Measurements from ENCODE around the gene NPTX2.
A peak's percentile ranks its signal among the peaks of the same experiment; 100 is the strongest.
"Not testable (repeated sequence)": the region's sequence is repeated elsewhere in the genome, so short reads cannot be mapped to it uniquely, and the experiment has no call there.

The NPTX2 gene, protein sequence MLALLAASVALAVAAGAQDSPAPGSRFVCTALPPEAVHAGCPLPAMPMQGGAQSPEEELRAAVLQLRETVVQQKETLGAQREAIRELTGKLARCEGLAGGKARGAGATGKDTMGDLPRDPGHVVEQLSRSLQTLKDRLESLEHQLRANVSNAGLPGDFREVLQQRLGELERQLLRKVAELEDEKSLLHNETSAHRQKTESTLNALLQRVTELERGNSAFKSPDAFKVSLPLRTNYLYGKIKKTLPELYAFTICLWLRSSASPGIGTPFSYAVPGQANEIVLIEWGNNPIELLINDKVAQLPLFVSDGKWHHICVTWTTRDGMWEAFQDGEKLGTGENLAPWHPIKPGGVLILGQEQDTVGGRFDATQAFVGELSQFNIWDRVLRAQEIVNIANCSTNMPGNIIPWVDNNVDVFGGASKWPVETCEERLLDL

DNA sequence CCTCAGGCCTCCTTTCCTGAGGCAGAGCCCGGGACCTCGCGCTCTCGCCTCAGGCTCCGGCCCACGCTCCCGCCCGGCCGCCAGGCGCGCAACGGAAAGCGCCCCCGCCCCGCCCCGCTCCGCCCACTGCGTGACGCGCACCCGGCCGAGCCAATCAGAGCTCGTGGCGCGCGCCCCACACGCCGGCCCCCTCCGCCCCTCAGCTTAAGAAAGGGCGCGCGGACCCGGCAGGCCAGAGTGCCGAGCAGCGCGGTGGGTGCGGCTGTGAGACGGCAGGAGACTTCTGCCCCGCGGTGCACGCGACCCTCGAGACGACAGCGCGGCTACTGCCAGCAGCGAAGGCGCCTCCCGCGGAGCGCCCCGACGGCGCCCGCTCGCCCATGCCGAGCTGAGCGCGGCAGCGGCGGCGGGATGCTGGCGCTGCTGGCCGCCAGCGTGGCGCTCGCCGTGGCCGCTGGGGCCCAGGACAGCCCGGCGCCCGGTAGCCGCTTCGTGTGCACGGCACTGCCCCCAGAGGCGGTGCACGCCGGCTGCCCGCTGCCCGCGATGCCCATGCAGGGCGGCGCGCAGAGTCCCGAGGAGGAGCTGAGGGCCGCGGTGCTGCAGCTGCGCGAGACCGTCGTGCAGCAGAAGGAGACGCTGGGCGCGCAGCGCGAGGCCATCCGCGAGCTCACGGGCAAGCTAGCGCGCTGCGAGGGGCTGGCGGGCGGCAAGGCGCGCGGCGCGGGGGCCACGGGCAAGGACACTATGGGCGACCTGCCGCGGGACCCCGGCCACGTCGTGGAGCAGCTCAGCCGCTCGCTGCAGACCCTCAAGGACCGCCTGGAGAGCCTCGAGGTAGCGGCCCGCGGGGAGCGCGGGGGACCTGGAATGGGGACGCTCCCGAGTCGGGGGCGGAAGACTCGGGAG is at the start of gene NPTX2:
TSS of gene NPTX2 (plus strand) at position 235 of the 909 bp plus-strand sequence. CDS start at position 412, 177 bp downstream.
- DNase-seq, result peak; percentile 16 to 17

GRCh38 chr7:98567991-98568390 is 49.1 kb upstream of the NPTX2 start:
- DNase-seq, result no peak

GRCh38 chr7:98568891-98569290 is 48.2 kb upstream of the NPTX2 start:
- DNase-seq, result no peak

DNA sequence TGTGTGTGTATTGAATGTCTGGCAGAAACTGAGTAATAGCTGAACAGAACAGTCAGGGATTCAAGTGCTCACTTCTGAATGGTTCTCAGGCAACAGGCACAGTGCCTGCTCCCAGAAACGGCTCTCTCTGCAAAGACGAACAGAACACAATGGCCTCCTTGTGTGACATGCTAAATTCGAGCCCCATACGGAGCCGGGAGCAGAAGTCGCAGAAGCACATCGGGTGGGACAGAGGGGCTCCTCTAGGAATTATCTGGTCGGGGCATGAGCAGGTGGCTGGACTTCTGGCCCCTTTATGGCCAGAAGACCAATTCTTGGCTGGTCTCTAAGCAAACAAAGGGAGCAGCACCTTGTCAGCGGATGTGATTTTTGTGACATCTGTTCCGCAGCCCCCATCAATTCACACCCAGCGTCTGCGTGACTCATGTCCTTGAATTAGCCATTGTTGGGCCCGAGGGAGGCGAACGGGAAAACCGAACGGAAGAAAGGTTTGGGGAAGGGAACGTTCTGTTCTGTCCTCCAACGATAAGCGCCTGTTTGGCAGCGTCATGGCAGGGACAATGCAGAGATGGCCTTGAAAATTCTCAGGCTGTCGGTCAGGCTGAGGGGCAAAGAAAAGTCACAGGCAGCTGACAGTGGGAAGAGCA is 47.3 kb upstream of the NPTX2 start:
- DNase-seq, result no peak

DNA sequence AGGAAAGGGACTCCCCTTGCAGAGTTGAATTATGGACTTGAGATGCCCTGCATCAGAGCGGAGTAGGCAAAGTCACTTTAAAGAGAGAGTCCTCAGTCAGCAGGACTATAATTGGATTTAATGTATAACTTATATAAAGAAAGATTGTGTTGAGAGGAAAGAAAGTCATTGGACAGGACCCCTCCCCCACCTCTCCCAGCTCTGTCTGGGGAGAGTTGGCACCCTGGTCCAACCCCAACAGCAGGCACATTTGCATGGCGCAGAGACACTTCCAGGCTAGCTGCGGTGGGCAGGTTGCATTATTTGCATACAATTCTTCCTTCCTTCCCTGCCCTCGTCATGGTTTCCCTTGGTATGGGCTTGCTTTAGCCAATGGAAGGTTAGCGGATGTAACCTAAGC is 46.1 kb upstream of the NPTX2 start:
- no peak for DNase-seq

GRCh38 chr7:98571986-98572385 is 45.1 kb upstream of the NPTX2 start:
- DNase-seq, result no peak

GRCh38 chr7:98572716-98573115 is 44.4 kb upstream of the NPTX2 start:
- not testable (repeated sequence) for DNase-seq

GRCh38 chr7:98573816-98574215 is 43.3 kb upstream of the NPTX2 start:
- no peak for DNase-seq

DNA sequence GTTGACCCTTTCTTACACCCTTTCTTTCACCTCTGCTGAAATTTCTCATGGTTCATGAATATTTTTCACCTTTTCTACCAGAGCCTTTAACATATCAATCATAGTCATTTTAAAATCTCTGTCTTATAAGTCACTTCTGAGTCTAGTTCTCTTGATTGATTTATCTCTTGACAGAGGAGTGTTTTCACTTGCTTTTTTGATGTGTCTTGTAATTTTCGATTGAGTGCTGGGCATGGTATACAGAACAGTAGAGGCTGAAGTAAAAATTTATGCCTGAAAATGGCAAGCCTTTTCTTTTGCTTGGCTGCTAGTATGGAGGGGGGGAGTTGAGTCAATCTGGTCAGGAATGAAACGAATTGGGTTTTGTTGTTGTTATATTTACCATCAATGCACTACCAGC is 41.2 kb upstream of the NPTX2 start:
- DNase-seq, result no peak

DNA sequence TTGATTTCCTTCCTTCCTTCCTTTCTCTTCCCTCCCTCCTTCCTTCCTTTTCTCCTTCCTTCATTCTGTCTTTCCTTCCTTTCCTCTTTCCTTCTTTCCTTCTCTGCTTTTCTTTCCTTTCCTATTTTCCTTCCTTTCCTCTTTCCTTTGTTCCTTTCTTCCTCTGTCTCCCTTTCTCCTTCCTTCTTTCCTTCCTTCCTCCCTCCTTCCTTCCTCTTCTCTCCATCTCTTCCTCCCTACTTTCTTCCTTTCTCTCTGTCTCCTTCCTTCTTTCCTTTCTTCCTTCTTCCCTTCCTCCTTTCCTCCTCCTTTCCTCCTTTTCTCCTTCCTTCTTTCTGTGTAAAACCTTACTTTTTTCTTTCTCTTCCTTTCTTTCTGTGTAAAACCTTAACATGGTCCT is 32.3 kb upstream of the NPTX2 start:
- DNase-seq, result no peak

DNA sequence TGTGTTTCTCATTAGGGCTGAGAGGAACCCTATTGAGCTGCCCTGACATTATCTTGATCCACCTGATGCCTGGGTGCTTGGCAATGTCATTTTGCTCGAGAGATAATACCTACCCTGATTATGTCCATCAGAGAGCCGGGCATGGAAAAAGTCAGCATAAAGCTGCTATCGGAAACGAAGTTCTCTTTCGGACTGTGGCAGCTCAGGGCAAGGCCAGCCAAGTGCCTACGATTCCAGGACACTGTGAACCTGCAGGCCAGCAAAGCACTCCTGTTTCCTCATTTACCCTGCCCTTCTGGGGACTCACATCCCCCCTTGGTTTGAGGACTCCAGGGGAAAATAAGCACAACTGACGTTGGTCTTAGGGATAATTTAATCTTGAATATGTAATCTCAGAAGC is 25.2 kb upstream of the NPTX2 start:
- DNase-seq, result no peak

DNA sequence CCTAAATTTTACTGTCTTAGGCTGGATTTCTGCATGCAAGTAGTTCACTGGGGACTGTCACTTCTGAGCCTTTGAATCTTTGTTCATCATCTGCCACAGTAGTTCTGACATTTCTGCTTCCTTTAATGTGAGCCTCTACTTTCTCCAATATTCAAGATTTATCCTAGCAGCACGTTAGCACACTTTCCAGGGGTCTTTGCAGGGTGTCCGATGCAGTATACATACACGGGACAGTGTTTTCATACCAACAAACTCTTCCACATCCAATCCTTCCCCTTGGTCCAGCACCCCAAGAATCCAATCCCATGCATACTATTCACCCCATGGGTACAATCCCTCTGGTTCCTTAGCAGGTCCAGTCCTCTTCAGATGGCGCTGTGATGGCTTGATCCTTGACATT is 22.7 kb upstream of the NPTX2 start:
- no peak for DNase-seq

- DNase-seq, result no peak
Measured at GRCh38 chr7:98594787-98595186, 22.3 kb upstream of the NPTX2 start.

GRCh38 chr7:98598846-98599615 is 18.1 kb upstream of the NPTX2 start:
- DNase-seq, result no peak

DNA sequence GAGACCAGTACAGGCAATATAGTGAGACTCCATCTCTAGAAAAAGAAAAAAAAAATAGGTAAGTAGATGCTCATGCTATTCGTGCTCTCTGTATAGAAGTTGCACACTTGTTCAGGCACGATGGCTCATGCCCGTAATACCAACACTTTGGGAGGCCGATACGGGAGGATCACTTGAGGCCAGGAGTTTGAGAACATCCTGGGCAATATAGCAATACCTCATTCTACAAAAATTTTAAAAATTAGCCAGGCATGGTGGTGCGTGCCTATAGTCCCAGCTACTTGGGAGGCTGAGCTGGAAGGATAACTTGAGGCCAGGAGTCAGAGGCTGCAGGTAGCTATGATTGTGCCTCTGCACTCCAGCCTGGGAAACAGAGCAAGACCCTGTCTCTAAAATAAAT is 17.2 kb upstream of the NPTX2 start:
- DNase-seq, result no peak

GRCh38 chr7:98602755-98603398 is 14.2 kb upstream of the NPTX2 start:
- no peak for DNase-seq

- DNase-seq, result no peak
Measured at GRCh38 chr7:98603399-98603788, 13.7 kb upstream of the NPTX2 start.

- no peak for DNase-seq
Measured at GRCh38 chr7:98613601-98614425, 3.3 kb upstream of the NPTX2 start.

- DNase-seq, result no peak
Measured at GRCh38 chr7:98616381-98617050, 569 bp upstream of the NPTX2 start.

DNA sequence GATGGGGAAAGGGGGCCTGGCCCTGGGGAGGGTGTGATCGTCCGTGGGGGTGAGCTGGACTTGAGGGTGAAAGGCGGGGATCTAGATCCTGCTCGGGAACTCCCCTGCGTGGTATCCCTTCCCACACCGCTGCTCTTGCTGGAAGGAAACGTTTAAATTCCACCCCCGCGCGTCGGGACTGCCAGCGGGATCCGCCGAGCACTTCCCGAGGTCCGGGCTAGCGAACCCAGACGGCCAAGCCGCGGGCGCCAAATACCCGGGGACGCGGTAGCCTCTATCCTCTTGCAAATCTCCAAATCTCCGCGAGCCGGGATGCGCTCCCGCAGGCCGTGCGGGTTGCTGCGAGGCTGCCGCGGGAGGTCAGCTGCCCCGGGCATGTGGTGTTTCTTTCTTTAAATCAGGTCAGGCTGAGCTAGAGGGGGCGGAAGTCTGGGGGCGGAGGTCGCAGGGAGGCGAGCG is 904 bp downstream of the NPTX2 start:
- no peak for DNase-seq
